Ovary (tissue), 3 donors: ENCODE data around the gene SH2B2.

Experiments
- POLR2A ChIP-seq: fragments of 450-650 bp; IDR thresholded peaks from one replicate; pipeline ENCODE4 v1.6.1; 2017; ENCODE audit warnings: antibody characterized with exemption, mild to moderate bottlenecking, moderate library complexity
- TF ChIP-seq, protein P1 (sequence below), 3 donors: fragments of 450-650 bp in 2 of 3; fragments of 200-600 bp in 1 of 3; IDR thresholded peaks; one replicate each; pipeline versions ENCODE4 v1.5.1 to v1.8.0; 2016 to 2022; ENCODE audit warnings: antibody characterized with exemption in 3 of 3, mild to moderate bottlenecking in 1 of 3
- donor health status: DM: no; HTN: no; CAD: no.

DNA sequence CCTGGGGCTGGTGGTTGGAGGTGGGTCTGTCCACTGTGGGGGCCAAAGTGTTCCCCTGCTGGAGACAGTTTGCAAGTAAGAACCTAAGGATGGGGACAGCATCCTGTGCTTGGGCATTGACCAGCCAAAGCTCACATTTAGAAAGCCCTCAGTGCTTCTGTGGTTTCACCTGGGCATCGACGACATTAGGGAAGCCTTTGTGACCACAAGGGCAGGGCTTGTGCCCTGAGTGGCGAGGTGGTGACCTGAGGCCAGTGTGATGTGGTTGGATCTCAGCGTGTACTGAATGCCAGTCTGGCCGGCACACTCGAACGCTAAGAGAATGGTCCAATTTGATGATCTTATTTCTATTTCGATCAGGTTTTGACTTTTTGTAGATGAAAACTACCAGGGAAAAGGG, 32.1 kb upstream of the SH2B2 start:
- TF ChIP-seq, protein P1, sequence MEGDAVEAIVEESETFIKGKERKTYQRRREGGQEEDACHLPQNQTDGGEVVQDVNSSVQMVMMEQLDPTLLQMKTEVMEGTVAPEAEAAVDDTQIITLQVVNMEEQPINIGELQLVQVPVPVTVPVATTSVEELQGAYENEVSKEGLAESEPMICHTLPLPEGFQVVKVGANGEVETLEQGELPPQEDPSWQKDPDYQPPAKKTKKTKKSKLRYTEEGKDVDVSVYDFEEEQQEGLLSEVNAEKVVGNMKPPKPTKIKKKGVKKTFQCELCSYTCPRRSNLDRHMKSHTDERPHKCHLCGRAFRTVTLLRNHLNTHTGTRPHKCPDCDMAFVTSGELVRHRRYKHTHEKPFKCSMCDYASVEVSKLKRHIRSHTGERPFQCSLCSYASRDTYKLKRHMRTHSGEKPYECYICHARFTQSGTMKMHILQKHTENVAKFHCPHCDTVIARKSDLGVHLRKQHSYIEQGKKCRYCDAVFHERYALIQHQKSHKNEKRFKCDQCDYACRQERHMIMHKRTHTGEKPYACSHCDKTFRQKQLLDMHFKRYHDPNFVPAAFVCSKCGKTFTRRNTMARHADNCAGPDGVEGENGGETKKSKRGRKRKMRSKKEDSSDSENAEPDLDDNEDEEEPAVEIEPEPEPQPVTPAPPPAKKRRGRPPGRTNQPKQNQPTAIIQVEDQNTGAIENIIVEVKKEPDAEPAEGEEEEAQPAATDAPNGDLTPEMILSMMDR (IDR thresholded peaks at IDR 0.05) = no peak
- no peak for TF ChIP-seq POLR2A
